ENCODE data around the gene LPP. TPM values are rescaled to one million over a fixed set of nuclear protein-coding genes. Genes with fewer than 3 reads are reported as not detected.
A peak's percentile ranks its signal among the peaks of the same experiment; 100 is the strongest.

Gene LPP
- total and polyA plus RNA-seq, 2 of the 4 experiments (the other 2 are of a cell fraction), result 16.0 to 130 TPM

- H4K8ac ChIP-seq (ENCODE audit: low read depth in 2 of 2, low read length in 2 of 2), result no peak overlapping the region
- H3K23ac ChIP-seq (ENCODE audit: low read depth, low read length), result no peak overlapping the region
- H2BK120ac ChIP-seq (ENCODE audit: low read depth, low read length), result no peak overlapping the region; the same call in 1 of the 2 replicates
- no peak overlapping the region for H3K9ac ChIP-seq (ENCODE audit: low read depth, low read length)
- H3K27ac ChIP-seq (ENCODE audit: insufficient read depth, low read length), result no peak overlapping the region
- ATAC-seq (ENCODE audit: low read depth) (no peak), DNase-seq (peak; percentile 27)
- no peaks in the 10 kb centered on the region for H3K27me3 ChIP-seq (ENCODE audit: control insufficient read depth, insufficient read depth, low read length)
- ChIA-PET POLR2A (ENCODE audit: unreplicated experiment) (no interaction called here), CTCF (no interaction called here)
- H2AFZ ChIP-seq (replicated peaks; ENCODE audit: low read length, poor library complexity), result no peak overlapping the region
- TF ChIP-seq CEBPB (IDR thresholded peaks at IDR 0.05; ENCODE audit: low read depth, low read length) (no peak), USF2 (IDR thresholded peaks at IDR 0.05; ENCODE audit: low read depth, low read length) (no peak), MXI1 (IDR thresholded peaks at IDR 0.05; ENCODE audit: borderline replicate concordance, low read depth, low read length) (no peak), RFX5 (IDR thresholded peaks at IDR 0.05; ENCODE audit: low read depth, low read length) (no peak), RCOR1 (IDR thresholded peaks at IDR 0.05; ENCODE audit: insufficient replicate concordance, low read length) (no peak), ELK1 (IDR thresholded peaks at IDR 0.05; ENCODE audit: borderline replicate concordance, low read depth, low read length) (no peak)
- intact Hi-C loops (cut with micrococcal nuclease) (no loop called here), dilution Hi-C loops (cut with HindIII; ENCODE audit: low sequenced_read_pairs, unreplicated experiment) (no loop called here), in situ Hi-C loops (cut with MboI; ENCODE audit: low sequenced_read_pairs) (loop anchor here (25.0 kb wide), 1 partner anchor 790 kb away; the partner anchor contains the start of gene BCL6)
- no peak overlapping the region for H3K4me2 ChIP-seq (ENCODE audit: low read depth, low read length)
- H4K5ac ChIP-seq (ENCODE audit: low read depth, low read length), result no peak overlapping the region
- peaks cover 35 to 74% of the 10 kb centered on the region in 2 experiments for H3K79me1 ChIP-seq (ENCODE audit: low read depth in 1 of 2, low read length in 2 of 2)
- no peak overlapping the region for H2AK5ac ChIP-seq (ENCODE audit: low read depth, low read length)
- no TSS peak for BruUV-seq (replicated peaks)
- peaks cover 14% of the 10 kb centered on the region; the same call in 1 of the 2 replicates for H4K20me1 ChIP-seq (ENCODE audit: insufficient read depth, low read length)
- H3K14ac ChIP-seq (replicated peaks; ENCODE audit: low read depth, low read length), result no peak overlapping the region
- H4K91ac ChIP-seq (ENCODE audit: insufficient read depth, low read depth, low read length), result no peak overlapping the region; the same call in 1 of the 2 replicates
- peaks cover 15% of the 10 kb centered on the region for H3K9me1 ChIP-seq (ENCODE audit: insufficient read depth, low read length)
- H2BK20ac ChIP-seq (ENCODE audit: low read depth, low read length), result no peak overlapping the region
- no peak overlapping the region for H3K18ac ChIP-seq (ENCODE audit: low read depth, low read length)
- H2BK15ac ChIP-seq (ENCODE audit: low read depth, low read length), result no peak overlapping the region
- peak overlapping the region; percentile 20 for H2BK5ac ChIP-seq (ENCODE audit: low read depth, low read length, poor library complexity, severe bottlenecking)
- H3K9me3 ChIP-seq (ENCODE audit: control insufficient read depth, insufficient read depth, low read length), result no peaks in the 10 kb centered on the region
- H3K36me3 ChIP-seq (ENCODE audit: control insufficient read depth, insufficient read depth, low read length), result peaks cover 12% of the 10 kb centered on the region
- no peak overlapping the region for H3K56ac ChIP-seq (ENCODE audit: extremely low read depth, insufficient read depth, low read length)
- no CpG with 5 or more reads among the region's 2 CpGs for WGBS, 2 experiments (ENCODE audit: extremely low coverage in 2 of 2, insufficient read length in 1 of 2)
- no peak overlapping the region for H2AK9ac ChIP-seq (replicated peaks; ENCODE audit: low read depth, low read length, poor library complexity)
- no peak overlapping the region for H3K4ac ChIP-seq (ENCODE audit: low read depth, low read length)
- no peak overlapping the region for H3K4me3 ChIP-seq (ENCODE audit: insufficient read depth, low read depth, low read length)
- peaks cover 15% of the 10 kb centered on the region for H3K4me1 ChIP-seq (ENCODE audit: control insufficient read depth, insufficient read depth, low read length)
These were observed 373.4 kb downstream of the LPP start for GRCh38 chr3:188527389-188527788.
